ENCODE data around the gene SYNE1. TPM values are rescaled to one million over a fixed set of nuclear protein-coding genes. Genes with fewer than 3 reads are reported as not detected.

SYNE1 gene
- total RNA-seq, 1 donor from 2014 or later, result 195 TPM

DNA sequence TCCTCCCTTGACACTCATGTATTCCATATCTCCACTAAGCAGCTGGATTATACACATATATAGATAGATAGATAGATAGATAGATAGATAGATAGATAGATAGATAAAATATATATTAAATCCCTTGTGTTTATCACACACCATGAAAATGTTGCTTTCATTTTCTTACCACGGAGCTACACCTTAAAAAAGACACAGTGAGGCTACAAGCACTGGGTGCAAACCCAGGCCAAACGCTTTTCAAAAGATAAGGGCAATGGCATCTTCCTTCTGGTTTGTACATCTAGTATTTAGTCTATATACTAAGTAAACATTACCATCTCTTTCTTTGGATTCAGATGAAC is 452.6 kb downstream of the SYNE1 start:
- no peak for DNase-seq (ENCODE audit: low read depth)

DNA sequence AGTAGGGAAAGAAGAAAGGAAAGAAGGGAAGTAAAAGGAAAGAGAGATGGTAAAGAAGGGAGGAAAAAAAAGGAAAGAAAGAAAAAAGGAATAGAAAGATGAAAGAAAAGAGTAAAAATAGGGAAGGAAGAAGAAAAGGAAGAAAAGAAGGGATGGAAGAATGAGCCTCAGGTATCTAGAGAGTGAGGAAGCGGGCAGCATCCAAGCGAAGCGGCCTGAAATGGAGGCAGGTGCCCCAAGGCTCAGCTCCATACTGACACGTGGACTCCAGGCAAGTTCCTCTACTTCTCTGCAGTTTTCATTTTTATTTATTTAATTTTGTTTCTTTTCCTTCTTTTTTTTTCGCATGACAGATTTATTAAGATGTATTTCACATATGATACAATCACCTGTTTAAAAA is 456.6 kb downstream of the SYNE1 start:
- no peak for DNase-seq (ENCODE audit: low read depth)

DNA sequence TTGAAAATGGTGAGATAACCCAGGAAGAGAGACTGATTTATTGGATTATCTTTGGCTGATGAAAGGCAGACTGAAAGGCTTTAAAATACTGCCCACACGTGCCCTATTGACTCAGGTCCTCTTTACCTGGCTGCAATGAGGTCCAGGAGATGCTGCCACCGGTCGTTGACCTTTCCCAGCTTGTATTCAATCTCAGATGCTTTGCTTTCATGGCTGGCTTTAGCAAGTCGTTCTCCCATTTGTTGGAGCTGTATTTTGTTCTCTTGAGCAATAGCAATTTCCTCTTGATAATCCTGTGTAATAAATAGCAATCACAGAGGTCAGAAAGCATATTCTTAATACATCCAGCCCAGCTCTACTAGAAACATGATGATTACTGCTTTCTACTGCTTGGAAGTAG is 460.9 kb downstream of the SYNE1 start:
- DNase-seq (ENCODE audit: low read depth), result no peak

DNA sequence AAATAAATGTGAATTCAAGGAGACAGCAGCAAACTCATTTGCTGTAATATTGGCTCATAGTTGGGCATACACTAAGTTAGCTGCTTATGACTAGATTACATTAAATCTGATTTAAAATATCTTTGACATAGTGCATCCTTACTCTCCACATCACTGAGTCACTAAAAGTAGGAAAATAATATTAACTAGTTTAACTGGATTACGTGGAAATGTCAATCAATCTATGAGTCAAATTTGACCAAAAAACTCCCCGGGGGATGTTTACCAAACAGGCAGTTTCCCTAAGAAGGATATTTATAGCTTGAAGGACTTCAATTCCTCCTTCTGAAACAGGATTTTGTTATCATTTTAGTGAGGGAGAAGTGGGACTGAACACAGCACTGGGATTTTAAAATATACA is 463.2 kb downstream of the SYNE1 start:
- no peak for DNase-seq (ENCODE audit: low read depth)

DNA sequence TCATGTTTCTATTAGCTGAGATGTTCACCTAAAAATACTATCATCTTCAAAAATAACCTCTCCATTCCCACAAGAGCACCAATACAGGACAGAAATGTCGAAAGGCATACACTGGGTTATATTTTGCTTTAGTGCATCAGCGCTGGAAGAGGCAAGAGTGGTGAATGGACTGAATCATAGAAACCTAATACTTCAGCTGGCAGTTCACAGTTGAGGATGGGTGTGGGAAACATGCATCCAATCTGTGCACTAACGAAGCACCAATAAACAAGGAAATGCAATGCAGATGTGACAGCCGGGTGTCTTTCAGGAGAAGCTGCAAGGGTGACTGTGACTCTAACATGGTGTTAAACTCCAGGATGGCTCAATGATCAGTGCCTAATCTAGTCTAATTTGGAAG is 463.8 kb downstream of the SYNE1 start:
- no peak for DNase-seq (ENCODE audit: low read depth)

DNA sequence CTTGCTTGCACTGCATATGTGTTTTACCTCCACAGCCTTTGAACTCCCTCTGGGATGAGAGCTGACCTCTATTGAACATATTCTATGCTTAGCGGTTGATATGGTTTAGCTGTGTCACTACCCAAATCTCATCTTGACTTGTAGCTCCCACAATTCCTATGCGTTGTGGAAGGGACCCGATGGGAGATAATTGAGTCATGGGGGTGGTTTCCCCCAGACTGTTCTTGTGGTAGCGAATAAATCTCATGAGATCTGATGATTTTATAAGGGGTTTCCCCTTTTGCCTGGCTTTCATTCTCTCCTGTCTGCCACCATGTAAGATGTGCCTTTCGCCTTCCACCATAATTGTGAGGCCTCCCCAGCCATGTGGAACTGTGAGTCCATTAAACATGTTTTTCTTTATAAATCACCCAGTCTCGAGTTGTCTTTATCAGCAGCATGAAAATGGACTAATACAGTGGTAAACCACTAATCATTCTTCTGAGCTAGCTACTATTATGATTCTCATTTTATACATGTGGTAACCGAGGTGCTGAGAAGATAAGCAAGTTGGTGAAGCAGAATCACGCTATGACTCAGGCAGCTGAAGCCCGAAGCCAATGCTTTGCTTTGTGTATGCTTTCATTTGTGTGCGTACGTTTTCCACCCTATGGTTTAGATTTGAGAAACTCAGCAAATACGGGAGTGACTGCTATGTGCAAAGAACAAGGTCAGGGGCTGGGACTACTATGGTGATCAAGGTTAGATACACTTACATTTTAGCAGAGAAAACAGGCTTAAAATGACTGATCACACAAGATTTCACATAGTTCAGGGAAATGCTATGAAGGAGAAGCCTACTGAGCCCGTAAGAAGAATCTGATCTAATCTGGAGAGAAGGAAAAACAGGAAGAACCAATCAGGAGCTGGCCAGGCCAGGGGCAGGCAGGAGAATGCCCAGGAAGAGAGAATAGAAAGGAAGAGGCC is 466.2 kb downstream of the SYNE1 start:
- no peak for DNase-seq (ENCODE audit: low read depth)

DNA sequence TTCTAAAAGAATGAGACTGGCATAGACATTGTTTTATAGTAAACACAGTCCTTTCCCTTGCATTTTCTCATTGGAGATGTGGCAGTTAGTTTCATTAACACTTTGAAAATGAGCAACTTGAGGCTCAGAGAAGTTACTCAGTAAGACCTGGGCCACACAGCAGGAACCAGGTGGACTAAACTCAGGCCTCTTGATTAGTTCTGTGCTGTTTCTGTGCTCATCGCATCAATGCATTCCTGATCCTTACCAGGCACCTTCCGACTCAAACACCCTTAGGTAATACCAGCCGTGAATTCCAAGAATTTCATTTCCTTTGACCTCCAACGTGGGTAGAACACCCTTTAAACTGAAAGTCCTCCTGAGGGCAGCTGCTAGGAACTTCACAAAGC is 466.9 kb downstream of the SYNE1 start:
- no peak for DNase-seq (ENCODE audit: low read depth)

DNA sequence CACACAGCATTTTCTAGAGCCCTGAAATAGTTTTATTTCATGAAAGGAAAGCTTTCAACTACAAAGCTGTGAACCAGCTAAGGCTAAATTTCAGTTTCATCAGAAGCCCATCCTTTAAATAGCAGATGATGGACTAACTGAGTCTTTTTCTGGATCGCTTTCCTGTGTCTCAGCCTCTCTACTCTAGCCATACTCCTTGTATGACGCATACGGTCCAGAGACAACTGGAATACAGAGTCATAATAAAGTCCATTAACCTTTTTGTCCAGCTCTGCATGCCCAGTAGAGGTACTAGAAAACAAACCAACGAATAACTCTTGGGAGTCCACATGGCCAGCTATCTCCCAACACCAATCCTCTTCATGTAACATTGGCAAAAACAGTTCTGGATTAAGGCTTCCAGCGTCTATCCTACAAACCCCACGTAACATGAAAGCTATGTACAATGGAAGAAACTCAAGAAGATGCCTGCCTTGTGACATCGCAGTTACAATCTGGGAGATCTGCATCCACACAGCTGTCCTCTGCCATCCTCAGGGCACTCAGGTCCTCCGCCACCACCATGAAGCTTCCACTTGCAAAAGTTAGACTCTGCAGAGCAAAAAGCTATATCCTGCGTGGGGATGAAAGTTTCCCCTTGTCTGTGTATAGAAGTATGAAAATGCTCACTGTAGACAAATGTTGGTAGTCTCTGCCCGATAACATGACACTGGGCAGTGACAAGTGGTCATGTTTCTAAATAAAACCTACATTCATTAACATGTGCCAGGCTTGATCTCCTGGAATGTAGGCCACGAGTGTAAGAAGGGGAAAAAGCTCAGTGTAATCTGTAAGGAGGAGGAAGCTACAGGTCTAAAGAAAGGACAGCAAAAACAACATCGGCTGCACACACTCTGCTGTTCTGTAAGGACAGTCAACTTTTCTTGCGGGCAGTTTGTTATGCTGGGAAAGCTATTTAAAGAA is 469.2 kb downstream of the SYNE1 start:
- DNase-seq (ENCODE audit: low read depth), result no peak

DNA sequence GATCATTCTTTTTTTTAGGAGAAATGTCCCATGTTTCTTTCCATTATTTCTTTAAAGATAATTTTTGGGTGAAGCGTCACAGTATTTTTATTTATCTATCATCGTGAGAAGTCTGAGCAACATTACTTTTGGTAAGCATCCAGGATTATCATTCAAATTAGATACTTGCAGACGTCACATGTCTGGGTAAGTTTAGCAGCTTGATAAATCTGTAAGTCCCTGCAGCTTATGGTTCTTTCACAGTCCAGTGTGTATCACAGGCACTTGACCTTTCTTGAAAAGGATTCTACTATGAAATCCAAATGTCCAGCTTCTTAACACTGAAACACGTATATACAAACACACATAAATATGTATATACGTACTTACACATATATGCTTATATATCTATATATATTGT is 470.3 kb downstream of the SYNE1 start:
- DNase-seq (ENCODE audit: low read depth), result no peak

DNA sequence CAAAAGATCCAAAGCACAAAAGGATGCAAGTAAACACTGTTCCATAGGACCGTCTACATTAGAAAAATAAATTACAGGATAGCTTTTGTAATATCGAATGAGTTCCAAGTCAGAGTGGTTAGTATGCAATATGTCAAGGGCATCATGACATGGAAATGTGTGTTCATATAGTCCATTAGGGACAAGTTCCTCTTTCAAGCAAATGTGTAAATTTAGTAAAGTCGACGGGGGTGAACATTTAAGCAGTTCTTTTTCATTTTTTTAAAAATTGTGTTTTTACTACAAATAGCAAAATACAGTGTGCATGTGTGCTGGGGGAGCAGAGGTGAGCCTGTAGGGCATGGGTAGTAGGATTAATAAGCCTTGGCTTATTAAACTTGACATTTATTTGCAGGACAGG is 470.7 kb downstream of the SYNE1 start:
- no peak for DNase-seq (ENCODE audit: low read depth)

DNA sequence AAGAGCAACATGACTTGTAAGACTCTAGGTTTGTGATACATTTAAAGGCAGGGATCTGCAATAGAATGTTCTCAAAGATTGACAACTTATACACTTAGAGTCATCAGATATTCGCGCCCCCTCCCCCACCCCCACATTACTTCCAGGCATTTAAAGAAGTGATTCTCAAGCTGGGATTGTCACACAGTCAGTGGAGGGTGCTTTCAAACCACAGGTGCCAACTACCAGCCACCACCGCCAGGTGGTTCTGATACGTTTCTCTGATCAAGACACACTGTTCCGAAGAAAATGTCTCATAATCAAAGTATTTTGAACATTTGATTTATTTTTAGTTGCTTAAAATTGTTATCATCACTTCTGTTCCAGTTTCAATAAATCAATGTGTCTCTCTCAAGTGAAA is 472.2 kb downstream of the SYNE1 start:
- DNase-seq (ENCODE audit: low read depth), result no peak

DNA sequence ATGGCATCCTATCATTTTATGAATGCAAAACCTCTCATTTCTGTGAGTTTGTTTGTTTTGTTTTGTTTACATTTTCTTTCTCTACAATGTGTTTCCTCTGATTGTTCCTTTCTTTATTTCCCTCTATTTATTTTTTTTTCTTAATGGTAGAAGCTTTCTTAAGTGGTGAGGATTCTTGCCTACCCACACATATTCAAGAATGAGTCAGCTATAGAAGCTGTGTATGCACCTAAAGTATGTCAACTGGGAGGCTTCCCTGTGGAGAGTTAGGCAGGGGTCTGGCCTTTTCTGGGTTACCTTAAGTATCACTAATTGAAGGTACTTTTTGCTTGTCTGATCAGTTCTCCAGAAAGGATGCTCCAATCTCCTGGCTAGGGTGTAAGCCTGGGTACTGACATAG is 475.7 kb downstream of the SYNE1 start:
- DNase-seq (ENCODE audit: low read depth), result peak; percentile 62

DNA sequence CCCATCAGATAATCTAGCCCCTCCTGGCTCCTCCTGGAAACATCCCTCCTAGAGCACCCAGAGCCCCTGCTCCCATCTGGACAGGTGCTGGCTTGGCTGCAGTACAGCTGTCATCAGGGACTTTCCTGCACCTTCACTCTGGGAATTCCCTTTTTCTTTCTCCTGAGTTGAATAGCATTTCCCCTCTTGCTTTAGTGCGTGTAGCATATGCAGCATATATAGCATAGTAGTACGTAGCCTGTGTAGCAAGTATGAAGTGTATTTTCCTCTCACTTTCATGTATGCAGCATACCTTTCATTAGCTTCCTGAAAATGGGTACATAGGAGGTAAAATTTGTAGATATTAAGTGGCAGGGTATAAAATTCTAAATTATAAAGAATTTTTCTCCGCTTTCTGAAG is 476.8 kb downstream of the SYNE1 start:
- DNase-seq (ENCODE audit: low read depth), result no peak

DNA sequence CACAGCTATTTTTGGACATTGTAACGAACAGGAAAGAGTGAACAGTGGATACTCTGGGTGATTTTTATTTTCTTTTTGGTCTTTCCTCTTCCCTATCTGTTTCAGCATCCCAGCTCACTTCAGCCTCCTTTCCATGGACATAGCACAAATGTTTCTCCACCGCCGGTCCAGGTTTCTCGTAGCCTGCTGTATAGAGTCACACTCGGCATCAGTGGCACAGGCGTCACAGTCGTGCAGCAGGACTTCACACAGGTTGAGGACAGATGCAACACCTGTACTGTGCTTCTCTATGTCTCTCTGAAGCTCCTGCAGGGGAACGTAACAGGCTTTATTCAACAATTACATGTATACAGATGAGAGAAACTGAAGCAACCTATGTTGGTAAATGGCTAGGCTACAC is 481.4 kb downstream of the SYNE1 start:
- no peak for DNase-seq (ENCODE audit: low read depth)

DNA sequence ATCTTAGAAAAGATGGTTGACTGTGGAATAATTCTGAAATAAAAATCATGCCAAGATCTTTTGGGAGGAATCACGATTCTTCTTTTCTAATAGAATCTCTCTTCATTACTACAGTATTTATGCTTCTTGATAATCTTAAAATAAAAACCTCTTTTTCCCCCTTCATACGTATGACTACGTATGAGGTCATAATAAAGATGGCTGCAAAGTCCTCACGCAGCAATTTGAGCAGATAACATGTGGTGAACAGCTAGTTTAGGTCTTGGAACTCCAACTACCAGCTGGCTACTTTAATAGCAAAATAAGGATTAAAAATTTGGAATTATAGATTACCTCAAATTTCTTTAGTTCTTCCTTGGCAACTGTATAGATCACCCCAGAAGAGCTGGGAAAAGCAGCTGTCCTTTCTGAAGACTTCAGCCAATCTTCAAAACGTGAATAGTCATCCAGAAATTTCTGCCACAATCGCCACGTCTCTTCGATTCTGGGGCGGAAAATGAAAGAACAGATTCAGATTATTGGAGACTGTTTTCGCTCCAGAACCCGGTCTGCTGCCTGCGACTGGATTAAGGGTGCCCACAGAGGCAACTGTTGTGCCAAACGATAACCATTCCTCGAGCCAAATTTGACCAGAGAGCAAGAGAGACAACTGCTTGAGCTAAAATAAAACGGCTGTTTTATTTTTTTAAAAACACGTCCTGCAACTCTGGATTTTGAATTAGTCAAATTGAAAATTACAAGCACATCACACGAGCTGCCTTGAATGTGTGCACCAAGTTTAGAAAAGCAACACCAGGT is 482.4 kb downstream of the SYNE1 start:
- DNase-seq (ENCODE audit: low read depth), result no peak

DNA sequence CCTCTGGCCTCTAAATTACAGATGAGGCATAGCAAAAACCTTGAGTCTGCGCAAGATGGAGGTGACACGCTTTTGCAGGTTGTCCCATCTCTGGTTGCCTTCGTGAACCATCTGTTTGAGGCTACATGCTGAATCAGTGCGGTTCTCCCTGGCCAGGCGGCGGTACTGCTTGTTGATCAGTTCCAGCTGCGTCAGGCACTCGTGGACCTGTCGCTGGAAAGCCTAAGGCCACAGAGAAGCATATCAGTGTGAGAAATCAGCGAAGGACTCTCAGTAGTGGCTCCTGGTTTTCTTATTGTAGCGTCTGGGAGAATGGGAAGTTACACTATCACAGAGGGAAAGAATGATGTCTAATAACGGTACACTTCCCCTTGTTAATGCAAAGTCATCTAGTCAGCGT is 485.2 kb downstream of the SYNE1 start:
- no peak for DNase-seq (ENCODE audit: low read depth)

DNA sequence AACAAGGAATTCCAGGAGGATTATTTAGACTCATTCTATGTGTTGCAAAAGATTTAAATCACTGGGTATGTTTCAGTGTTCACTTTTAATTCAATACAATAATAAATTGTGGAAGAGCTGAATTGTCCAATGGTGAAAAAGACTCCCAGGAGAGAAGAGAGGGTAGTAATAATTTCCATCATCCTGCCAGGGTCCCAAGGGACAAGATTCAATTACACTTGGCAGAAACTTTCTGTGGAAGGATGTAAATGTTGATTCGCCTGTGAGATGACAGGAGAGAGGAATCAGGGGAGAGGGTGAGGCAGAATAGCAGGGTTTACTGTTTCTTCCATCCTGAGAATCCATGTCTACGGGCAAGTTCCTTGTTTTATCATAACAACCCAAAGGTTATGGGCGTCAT is 487.0 kb downstream of the SYNE1 start:
- DNase-seq (ENCODE audit: low read depth), result no peak

DNA sequence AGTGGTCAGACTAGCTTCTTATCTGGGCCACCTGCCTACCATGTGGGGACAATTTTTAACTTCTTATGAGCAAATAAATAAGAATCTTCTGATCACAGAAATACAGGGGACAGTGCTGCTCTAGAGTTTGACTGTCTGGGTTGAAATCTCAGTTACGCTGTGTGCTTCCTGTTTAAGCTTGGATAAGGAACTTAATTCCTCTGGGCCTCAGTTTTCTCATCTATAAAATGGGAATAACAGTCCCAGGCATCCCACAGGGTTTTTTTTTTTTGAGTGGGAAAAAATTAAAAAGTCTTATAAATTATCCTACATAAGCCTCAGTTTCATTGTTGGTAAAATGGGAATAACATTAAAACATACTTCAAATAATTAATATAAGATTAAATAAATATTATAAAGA is 488.8 kb downstream of the SYNE1 start:
- DNase-seq (ENCODE audit: low read depth), result no peak

DNA sequence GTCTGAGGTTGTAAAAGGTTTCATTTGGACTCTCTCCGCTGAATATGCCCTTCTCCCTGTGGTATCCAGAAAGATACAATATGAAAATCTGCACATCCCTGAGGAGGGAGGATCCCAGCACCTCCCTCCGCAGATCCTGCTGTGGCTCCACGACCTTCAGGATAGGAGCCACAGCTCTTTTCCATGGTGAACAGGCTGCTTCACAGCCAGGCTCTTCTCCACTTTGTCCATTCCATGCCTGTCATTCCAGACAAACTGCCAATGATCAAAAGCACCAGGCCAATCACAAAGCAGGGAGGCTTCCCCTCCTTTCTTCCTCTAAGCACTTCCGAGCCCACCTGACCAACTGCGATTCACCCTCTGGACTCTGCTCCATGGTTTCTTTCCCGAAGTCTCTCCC is 489.9 kb downstream of the SYNE1 start:
- no peak for DNase-seq (ENCODE audit: low read depth)

DNA sequence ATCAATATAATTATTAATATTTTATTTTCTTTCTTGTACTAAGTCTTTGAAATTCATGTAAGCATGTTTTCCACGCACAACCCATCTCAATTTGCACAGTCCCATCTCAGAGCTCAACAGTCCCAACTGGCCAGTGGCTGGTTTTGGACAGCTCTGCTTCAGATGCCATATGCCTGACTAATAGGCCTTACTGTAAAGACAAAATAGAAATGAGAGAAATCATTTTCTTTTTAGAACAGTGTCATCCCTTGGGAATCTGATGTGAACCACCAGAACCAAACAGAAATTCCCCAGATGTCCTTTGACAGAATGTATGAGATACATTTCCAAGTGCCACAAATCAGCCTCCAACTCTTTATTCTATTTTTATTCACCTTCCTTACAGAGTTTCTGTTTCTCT is 490.8 kb downstream of the SYNE1 start:
- no peak for DNase-seq (ENCODE audit: low read depth)

DNA sequence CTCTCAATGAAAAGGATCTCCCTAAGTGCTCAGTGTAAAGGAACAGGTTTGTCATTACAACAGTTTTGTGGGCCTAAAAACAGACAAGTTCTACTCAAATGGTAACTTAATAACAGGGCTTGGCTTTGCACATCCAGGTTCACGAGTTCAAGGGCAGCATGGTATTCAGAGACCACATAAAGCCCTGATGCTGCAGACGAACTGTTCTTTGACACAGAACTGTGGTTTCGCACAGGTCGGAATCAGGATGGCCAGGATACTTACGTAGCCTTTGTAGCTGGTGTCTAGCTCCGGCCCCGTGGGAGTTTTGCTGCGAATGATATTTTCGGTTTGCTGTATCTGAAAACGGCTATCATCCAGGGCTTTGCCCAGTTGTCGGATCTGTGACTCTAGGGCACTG is 493.8 kb downstream of the SYNE1 start:
- no peak for DNase-seq (ENCODE audit: low read depth)

DNA sequence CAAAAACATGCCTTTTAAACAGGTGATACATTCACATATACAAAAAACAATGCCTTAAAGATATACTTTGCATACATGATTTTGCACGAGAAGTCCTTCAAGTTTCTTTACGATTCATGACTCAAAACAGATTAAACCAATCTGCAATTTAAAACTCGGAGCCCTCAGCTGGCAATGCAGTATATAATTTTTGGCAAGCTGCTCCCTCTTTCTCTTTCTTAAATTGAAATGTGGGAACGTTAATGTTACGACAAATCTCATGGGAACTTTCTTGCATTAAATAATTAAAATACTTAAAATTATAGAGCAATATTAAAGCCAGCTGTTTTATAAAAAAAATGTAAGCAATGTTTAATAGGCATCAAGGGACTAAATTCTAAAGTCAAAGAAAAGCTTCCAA is 495.1 kb downstream of the SYNE1 start:
- DNase-seq (ENCODE audit: low read depth), result no peak
